ENCODE data around the gene CAPN14. TPM values are rescaled to one million over a fixed set of nuclear protein-coding genes. Genes with fewer than 3 reads are reported as not detected.

Gene CAPN14
- total RNA-seq, 1 experiment from 2014 or later: 0.23 TPM

DNA sequence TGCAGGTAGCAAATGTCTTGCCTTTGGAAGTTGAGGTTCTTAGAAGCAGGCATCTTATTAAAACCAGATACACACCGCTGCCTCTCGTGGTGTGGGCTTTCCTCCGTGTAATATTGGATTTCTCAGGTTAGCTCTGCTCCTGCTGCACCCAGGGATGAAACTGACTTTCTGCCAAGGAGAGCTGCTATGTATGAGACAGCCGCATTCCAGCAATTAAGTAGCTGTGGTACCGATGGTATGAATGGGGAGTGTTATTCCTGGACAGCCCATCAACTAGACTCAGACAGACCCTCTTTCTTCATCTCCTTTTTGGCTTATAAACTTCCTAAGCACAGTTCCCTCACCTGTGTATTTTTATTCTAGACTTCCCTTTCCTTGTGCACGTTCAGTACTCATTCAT lies 9.8 kb upstream of the CAPN14 start:
- no peaks in the 10 kb centered on the region for H3K36me3 ChIP-seq (ENCODE audit: control insufficient read depth, insufficient read depth, low read length)
- TF ChIP-seq, protein P1, sequence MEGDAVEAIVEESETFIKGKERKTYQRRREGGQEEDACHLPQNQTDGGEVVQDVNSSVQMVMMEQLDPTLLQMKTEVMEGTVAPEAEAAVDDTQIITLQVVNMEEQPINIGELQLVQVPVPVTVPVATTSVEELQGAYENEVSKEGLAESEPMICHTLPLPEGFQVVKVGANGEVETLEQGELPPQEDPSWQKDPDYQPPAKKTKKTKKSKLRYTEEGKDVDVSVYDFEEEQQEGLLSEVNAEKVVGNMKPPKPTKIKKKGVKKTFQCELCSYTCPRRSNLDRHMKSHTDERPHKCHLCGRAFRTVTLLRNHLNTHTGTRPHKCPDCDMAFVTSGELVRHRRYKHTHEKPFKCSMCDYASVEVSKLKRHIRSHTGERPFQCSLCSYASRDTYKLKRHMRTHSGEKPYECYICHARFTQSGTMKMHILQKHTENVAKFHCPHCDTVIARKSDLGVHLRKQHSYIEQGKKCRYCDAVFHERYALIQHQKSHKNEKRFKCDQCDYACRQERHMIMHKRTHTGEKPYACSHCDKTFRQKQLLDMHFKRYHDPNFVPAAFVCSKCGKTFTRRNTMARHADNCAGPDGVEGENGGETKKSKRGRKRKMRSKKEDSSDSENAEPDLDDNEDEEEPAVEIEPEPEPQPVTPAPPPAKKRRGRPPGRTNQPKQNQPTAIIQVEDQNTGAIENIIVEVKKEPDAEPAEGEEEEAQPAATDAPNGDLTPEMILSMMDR (IDR thresholded peaks at IDR 0.05; ENCODE audit: insufficient read depth in 1 of 2, low read depth in 1 of 2, low read length in 1 of 2, severe bottlenecking in 1 of 2, unreplicated experiment in 1 of 2): no peak
- POLR2A ChIA-PET: no interaction called here
- no peaks in the 10 kb centered on the region for H3K36me3 Mint-ChIP-seq (ENCODE audit: insufficient read depth, unreplicated experiment)
- no peaks in the 10 kb centered on the region for H3K4me1 ChIP-seq
- no peak overlapping the region for H3K4me3 ChIP-seq (ENCODE audit: low read depth, low read length)
- BruUV-seq (replicated peaks): no TSS peak
- CTCF ChIA-PET: interaction anchor here (0.7 kb wide), 1 partner anchor 516 kb away, joined by 3 read pairs; no protein-coding TSS in a partner anchor
- H3K9me3 Mint-ChIP-seq (ENCODE audit: unreplicated experiment): no peaks in the 10 kb centered on the region
- H3K27me3 ChIP-seq (replicated peaks; ENCODE audit: control insufficient read depth, insufficient read depth, low read length): no peaks in the 10 kb centered on the region
- no peak overlapping the region for H3K27ac Mint-ChIP-seq (ENCODE audit: unreplicated experiment)
- H3K27me3 Mint-ChIP-seq (ENCODE audit: insufficient read depth, unreplicated experiment): peaks cover 27% of the 10 kb centered on the region
- H3K9me3 ChIP-seq: no peaks in the 10 kb centered on the region
- DNase-seq: no peak
- no peak overlapping the region for H3K4me3 Mint-ChIP-seq (ENCODE audit: unreplicated experiment)
- H3K4me1 Mint-ChIP-seq (ENCODE audit: low read depth, unreplicated experiment): peaks cover 5% of the 10 kb centered on the region
- intact Hi-C loops (cut with micrococcal nuclease; ENCODE audit: unreplicated experiment): no loop called here

- BruUV-seq (replicated peaks): no TSS peak
These were observed 9.0 kb upstream of the CAPN14 start for GRCh38 chr2:31226266-31226665.

DNA sequence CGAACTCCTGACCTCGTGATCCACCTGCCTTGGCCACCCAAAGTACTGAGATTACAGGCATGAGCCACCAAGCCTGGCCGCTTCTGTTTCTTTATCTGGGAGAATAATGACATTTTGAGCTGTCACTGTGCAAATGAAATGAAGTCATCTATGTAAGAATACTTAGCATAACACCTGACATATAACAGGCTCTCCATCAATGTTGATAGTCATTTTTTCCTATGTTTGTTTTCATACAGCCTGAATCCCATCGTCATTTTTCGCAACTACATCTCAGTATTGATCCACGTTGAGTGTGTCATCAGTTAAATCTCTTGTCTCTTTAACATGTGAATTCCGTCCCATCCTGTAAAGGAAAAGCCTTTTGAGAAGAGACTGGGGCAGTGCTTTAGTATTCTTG lies 6.4 kb upstream of the CAPN14 start:
- intact Hi-C loops (cut with micrococcal nuclease; ENCODE audit: unreplicated experiment): no loop called here
- POLR2A ChIA-PET: no interaction called here
- no TSS peak for BruUV-seq (replicated peaks)
- no peaks in the 10 kb centered on the region for H3K36me3 Mint-ChIP-seq (ENCODE audit: insufficient read depth, unreplicated experiment)
- H3K27me3 Mint-ChIP-seq (ENCODE audit: insufficient read depth, unreplicated experiment): peaks cover 20% of the 10 kb centered on the region
- H3K4me1 ChIP-seq: no peaks in the 10 kb centered on the region
- H3K4me1 Mint-ChIP-seq (ENCODE audit: low read depth, unreplicated experiment): peaks cover 5% of the 10 kb centered on the region
- H3K9me3 Mint-ChIP-seq (ENCODE audit: unreplicated experiment): no peaks in the 10 kb centered on the region
- no peaks in the 10 kb centered on the region for H3K36me3 ChIP-seq (ENCODE audit: control insufficient read depth, insufficient read depth, low read length)
- CTCF ChIA-PET: no interaction called here
- no peak overlapping the region for H3K4me3 ChIP-seq (ENCODE audit: low read depth, low read length)
- TF ChIP-seq, protein P1 (IDR thresholded peaks at IDR 0.05; ENCODE audit: insufficient read depth in 1 of 2, low read depth in 1 of 2, low read length in 1 of 2, severe bottlenecking in 1 of 2, unreplicated experiment in 1 of 2): no peak
- no peaks in the 10 kb centered on the region; the same call in 1 of the 2 replicates for H3K27me3 ChIP-seq (replicated peaks; ENCODE audit: control insufficient read depth, insufficient read depth, low read length)
- no peak overlapping the region for H3K4me3 Mint-ChIP-seq (ENCODE audit: unreplicated experiment)
- no peak for DNase-seq
- no peaks in the 10 kb centered on the region for H3K9me3 ChIP-seq
- H3K27ac Mint-ChIP-seq (ENCODE audit: unreplicated experiment): no peak overlapping the region

More at GRCh38 chr2:31226266-31226665, 9.0 kb upstream of the CAPN14 start:
- Histone ChIP-seq H3K9me3 (no peaks in the 10 kb centered on the region), H3K36me3 (ENCODE audit: control insufficient read depth, insufficient read depth, low read length) (no peaks in the 10 kb centered on the region), H3K4me3 (ENCODE audit: low read depth, low read length) (no peak overlapping the region), H3K27me3 (replicated peaks; ENCODE audit: control insufficient read depth, insufficient read depth, low read length) (no peaks in the 10 kb centered on the region; the same call in 1 of the 2 replicates), H3K4me1 (no peaks in the 10 kb centered on the region)
- Mint-ChIP-seq H3K4me3 (ENCODE audit: unreplicated experiment) (no peak overlapping the region), H3K9me3 (ENCODE audit: unreplicated experiment) (no peaks in the 10 kb centered on the region), H3K36me3 (ENCODE audit: insufficient read depth, unreplicated experiment) (no peaks in the 10 kb centered on the region), H3K4me1 (ENCODE audit: low read depth, unreplicated experiment) (peaks cover 5% of the 10 kb centered on the region), H3K27ac (ENCODE audit: unreplicated experiment) (no peak overlapping the region), H3K27me3 (ENCODE audit: insufficient read depth, unreplicated experiment) (peaks cover 29% of the 10 kb centered on the region)
- intact Hi-C loops (cut with micrococcal nuclease; ENCODE audit: unreplicated experiment): no loop called here
- POLR2A ChIA-PET: no interaction called here
- CTCF ChIA-PET: no interaction called here
- DNase-seq: no peak
- TF ChIP-seq, protein P1 (IDR thresholded peaks at IDR 0.05; ENCODE audit: insufficient read depth in 1 of 2, low read depth in 1 of 2, low read length in 1 of 2, severe bottlenecking in 1 of 2, unreplicated experiment in 1 of 2): no peak
